HL-60 (cell line): ENCODE measurements around the gene EIF4E2.

ENCODE experiments used
- DNase-seq, 2 experiments: peaks; one replicate each; pipeline ENCODE4 v3.0.0-alpha.2; 2010 to 2020; ENCODE audit warnings: low read depth in 1 of 2, low spot score in 1 of 2
- H3K27ac ChIP-seq: fragments of 250-450 bp; sonication (Bioruptor Pico); replicated peaks from 2 replicates; pipeline ENCODE4 v1.5.1; 2020; ENCODE audit warnings: mild to moderate bottlenecking, moderate library complexity
- H3K27me3 ChIP-seq: fragments of 250-450 bp; sonication (Bioruptor Pico); 2 replicates; pipeline ENCODE4 v1.5.1; 2021; ENCODE audit warnings: mild to moderate bottlenecking, moderate library complexity; ENCODE audit not compliant: insufficient read depth, poor library complexity, severe bottlenecking
- H3K4me3 ChIP-seq: replicated peaks from 2 replicates; pipeline ENCODE4 v1.5.1; 2011; ENCODE audit warnings: mild to moderate bottlenecking, control low read depth, low read length; ENCODE audit not compliant: insufficient read depth
- CTCF ChIP-seq: IDR thresholded peaks from one replicate; pipeline ENCODE4 v1.5.1; 2011; ENCODE audit warnings: low read length, control low read depth, inconsistent platforms; ENCODE audit not compliant: insufficient read depth
- GABPA ChIP-seq: IDR thresholded peaks from 2 replicates; pipeline ENCODE4 v1.6.1; 2012; ENCODE audit warnings: low read depth
- POLR2AphosphoS5 ChIP-seq: IDR thresholded peaks from 2 replicates; pipeline ENCODE4 v1.6.1; 2012; ENCODE audit warnings: low read depth
- REST ChIP-seq: IDR thresholded peaks from 2 replicates; pipeline ENCODE4 v1.6.1; 2012; ENCODE audit warnings: low read depth; ENCODE audit not compliant: insufficient replicate concordance
- SPI1 ChIP-seq: IDR thresholded peaks from 2 replicates; pipeline ENCODE4 v1.6.1; 2012; ENCODE audit warnings: low read depth, mild to moderate bottlenecking, borderline replicate concordance

Gene EIF4E2

GRCh38 chr2:232551776-232552175 is 1.3 kb downstream of the EIF4E2 start:
- TF ChIP-seq REST (no peak), CTCF (no peak), POLR2AphosphoS5 (no peak), GABPA (no peak), SPI1 (no peak)

GRCh38 chr2:232556426-232556825 is 5.9 kb downstream of the EIF4E2 start:
- no peak for DNase-seq

More at GRCh38 chr2:232551776-232552175, 1.3 kb downstream of the EIF4E2 start:
- no peaks in the 10 kb centered on the region for H3K27me3 ChIP-seq
- H3K27ac ChIP-seq, result no peak overlapping the region
- DNase-seq, result no peak
- H3K4me3 ChIP-seq, result peak overlapping the region; percentile 77

More at GRCh38 chr2:232556426-232556825, 5.9 kb downstream of the EIF4E2 start:
- TF ChIP-seq GABPA (no peak), CTCF (no peak), SPI1 (no peak), REST (no peak), POLR2AphosphoS5 (no peak)
- Histone ChIP-seq H3K27me3 (no peaks in the 10 kb centered on the region), H3K4me3 (no peak overlapping the region), H3K27ac (no peak overlapping the region)
